H1 (cell line): ENCODE data around the gene APOL4. TPM values are rescaled to one million over a fixed set of nuclear protein-coding genes. Genes with fewer than 3 reads are reported as not detected.

ENCODE experiments used
- CTCF ChIA-PET: fragments of 300-600 bp; sonication (Branson Sonifier 250); formaldehyde crosslinking; loops from one replicate; lab custom pipeline; 2021; ENCODE audit not compliant: partially characterized antibody; lab: Charles Lee
- POLR2A ChIA-PET: fragments of 300-600 bp; sonication (Branson Sonifier 250); formaldehyde crosslinking; loops from one replicate; lab custom pipeline; 2021; ENCODE audit warnings: inconsistent platforms; ENCODE audit not compliant: partially characterized antibody; lab: Charles Lee
- DNase-seq, 2 experiments: peaks; one replicate each; pipeline versions ENCODE4 v3.0.0 to v3.0.0-alpha.2; 2010 to 2022; ENCODE audit warnings: low spot score in 2 of 2, low read depth in 1 of 2, mixed read lengths in 1 of 2
- FAIRE-seq: peaks from 2 replicates; lab custom pipeline; 2011; peaks lifted over from hg19 to GRCh38; lab: Jason Lieb, UNC
- H2AFZ ChIP-seq: 2 replicates; pipeline ENCODE4 v1.8.1; 2012; ENCODE audit warnings: low read length, inconsistent platforms
- H2AK5ac ChIP-seq: 2 replicates; pipeline ENCODE4 v1.6.1; 2013; ENCODE audit warnings: low read depth, low read length
- H2BK120ac ChIP-seq: replicated peaks from 2 replicates; pipeline ENCODE3; 2013; ENCODE audit warnings: low read depth, low read length, inconsistent platforms
- H2BK12ac ChIP-seq: 2 replicates; pipeline ENCODE4 v1.6.1; 2013; ENCODE audit warnings: low read depth, low read length
- H2BK15ac ChIP-seq: 2 replicates; pipeline ENCODE4 v1.6.1; 2013; ENCODE audit warnings: low read length
- H2BK20ac ChIP-seq: 2 replicates; pipeline ENCODE4 v1.6.1; 2013; ENCODE audit warnings: low read length
- H2BK5ac ChIP-seq: 2 replicates; pipeline ENCODE4 v1.6.1; 2013; ENCODE audit warnings: low read depth, low read length
- H3K14ac ChIP-seq: 2 replicates; pipeline ENCODE4 v1.6.1; 2013; ENCODE audit warnings: inconsistent platforms; ENCODE audit not compliant: insufficient read length
- H3K18ac ChIP-seq: 2 replicates; pipeline ENCODE4 v1.6.1; 2013; ENCODE audit warnings: low read length; ENCODE audit errors: extremely low read depth
- H3K23ac ChIP-seq: 2 replicates; pipeline ENCODE4 v1.6.1; 2013; ENCODE audit warnings: inconsistent platforms; ENCODE audit not compliant: insufficient read length
- H3K23me2 ChIP-seq: 2 replicates; pipeline ENCODE4 v1.6.1; 2013; ENCODE audit warnings: low read depth, low read length
- H3K27ac ChIP-seq: 2 replicates; pipeline ENCODE4 v1.6.1; 2011; ENCODE audit warnings: low read depth, low read length, inconsistent platforms
- H3K27me3 ChIP-seq, 4 experiments: replicated peaks in 1 of 4; 1 replicate in 1 of 4; 2 replicates in 3 of 4; pipeline versions ENCODE4 v1.6.1 to v1.8.1; 2011 to 2013; ENCODE audit warnings: low read length in 3 of 4, mild to moderate bottlenecking in 3 of 4, inconsistent platforms in 2 of 4, mixed read lengths in 2 of 4, moderate library complexity in 1 of 4; ENCODE audit not compliant: control insufficient read depth in 3 of 4, insufficient read depth in 3 of 4; ENCODE audit errors: extremely low read depth in 1 of 4
- H3K36me3 ChIP-seq, 4 experiments: 2 replicates each; pipeline versions ENCODE4 v1.6.1 to v1.8.1; 2011 to 2013; ENCODE audit warnings: mild to moderate bottlenecking in 4 of 4, low read length in 3 of 4, moderate library complexity in 2 of 4, control low read depth in 1 of 4, inconsistent platforms in 1 of 4; ENCODE audit not compliant: insufficient read depth in 4 of 4, control insufficient read depth in 2 of 4
- H3K4ac ChIP-seq: replicated peaks from 2 replicates; pipeline ENCODE3; 2013; ENCODE audit warnings: low read length, low read depth, mixed read lengths, inconsistent platforms; ENCODE audit not compliant: insufficient read length
- H3K4me1 ChIP-seq, 4 experiments: replicated peaks in 1 of 4; 1 replicate in 1 of 4; 2 replicates in 3 of 4; pipeline versions ENCODE4 v1.6.1 to v1.8.1; 2011 to 2013; ENCODE audit warnings: low read length in 3 of 4, inconsistent platforms in 2 of 4, mixed read lengths in 1 of 4; ENCODE audit not compliant: insufficient read depth in 4 of 4, control insufficient read depth in 3 of 4
- H3K4me2 ChIP-seq, 2 experiments: 2 replicates each; pipeline versions ENCODE4 v1.6.1 to v1.8.1; 2011 to 2013; ENCODE audit warnings: low read depth in 2 of 2, low read length in 2 of 2, control low read depth in 1 of 2, inconsistent platforms in 1 of 2, mild to moderate bottlenecking in 1 of 2; ENCODE audit not compliant: insufficient read depth in 1 of 2
- H3K4me3 ChIP-seq, 4 experiments: fragments of 200-600, 300-600 bp in 1 of 4; sonication (generic), shearing (Covaris generic), sonication (Bioruptor Twin) in 1 of 4; 2 replicates each; pipeline versions ENCODE4 v1.5.1 to v1.8.1; 2011 to 2016; ENCODE audit warnings: low read length in 4 of 4, low read depth in 3 of 4, control low read depth in 2 of 4, inconsistent platforms in 2 of 4, mild to moderate bottlenecking in 2 of 4, mixed read lengths in 1 of 4, moderate library complexity in 1 of 4; ENCODE audit not compliant: insufficient read depth in 2 of 4; ENCODE audit errors: extremely low read depth in 1 of 4
- H3K56ac ChIP-seq: replicated peaks from 2 replicates; pipeline ENCODE3; 2013; ENCODE audit warnings: low read depth, mild to moderate bottlenecking, mixed read lengths, low read length, inconsistent platforms; ENCODE audit not compliant: insufficient read length
- H3K79me1 ChIP-seq: 2 replicates; pipeline ENCODE4 v1.6.1; 2013; ENCODE audit warnings: low read depth, low read length, control low read depth
- H3K79me2 ChIP-seq, 2 experiments: 2 replicates each; pipeline versions ENCODE4 v1.6.1 to v1.8.1; 2012 to 2013; ENCODE audit warnings: low read length in 2 of 2, mild to moderate bottlenecking in 2 of 2, inconsistent platforms in 1 of 2; ENCODE audit not compliant: insufficient read depth in 2 of 2, control insufficient read depth in 1 of 2
- H3K9ac ChIP-seq, 4 experiments: replicated peaks in 1 of 4; 1 replicate in 1 of 4; 2 replicates in 3 of 4; pipeline versions ENCODE4 v1.6.1 to v1.8.1; 2011 to 2013; ENCODE audit warnings: low read depth in 3 of 4, low read length in 3 of 4, control low read depth in 2 of 4, mild to moderate bottlenecking in 2 of 4, moderate library complexity in 2 of 4, inconsistent platforms in 1 of 4; ENCODE audit errors: extremely low read depth in 1 of 4
- H3K9me3 ChIP-seq, 2 experiments: 2 replicates each; pipeline versions ENCODE4 v1.6.1 to v1.8.1; 2012 to 2013; ENCODE audit warnings: mild to moderate bottlenecking in 2 of 2, moderate library complexity in 2 of 2, control low read depth in 1 of 2, inconsistent platforms in 1 of 2, low read depth in 1 of 2, low read length in 1 of 2, mixed read lengths in 1 of 2; ENCODE audit not compliant: insufficient read depth in 2 of 2
- H4K20me1 ChIP-seq, 2 experiments: replicated peaks in 1 of 2; 2 replicates each; pipeline versions ENCODE3 to v1.8.1; 2011 to 2013; ENCODE audit warnings: inconsistent platforms in 2 of 2, low read length in 2 of 2, mild to moderate bottlenecking in 1 of 2; ENCODE audit not compliant: insufficient read depth in 2 of 2, control insufficient read depth in 1 of 2
- H4K5ac ChIP-seq: 2 replicates; pipeline ENCODE4 v1.6.1; 2013; ENCODE audit warnings: low read length, low read depth, mixed read lengths, inconsistent platforms; ENCODE audit not compliant: insufficient read length
- H4K8ac ChIP-seq: 2 replicates; pipeline ENCODE4 v1.8.0; 2013; ENCODE audit warnings: mild to moderate bottlenecking, moderate library complexity, low read length, inconsistent platforms; ENCODE audit not compliant: insufficient read depth; ENCODE audit errors: extremely low read depth
- H4K91ac ChIP-seq: replicated peaks from 2 replicates; pipeline ENCODE3; 2013; ENCODE audit warnings: low read length, mixed read lengths, inconsistent platforms; ENCODE audit not compliant: insufficient read length
- ASH2L ChIP-seq: fragments of 200-600, 300-600 bp; sonication (generic); IDR thresholded peaks from one replicate; pipeline ENCODE4 v1.7.1; 2017; ENCODE audit warnings: low read length
- CHD1 ChIP-seq: IDR thresholded peaks from 2 replicates; pipeline ENCODE4 v1.6.1; 2012; ENCODE audit warnings: low read depth, low read length, improper control_type of control experiment
- FOSL1 ChIP-seq: IDR thresholded peaks from 2 replicates; pipeline ENCODE4 v1.6.1; 2011; ENCODE audit warnings: mild to moderate bottlenecking, low read depth, low read length, moderate library complexity; ENCODE audit not compliant: insufficient read depth
- HDAC6 ChIP-seq: IDR thresholded peaks from one replicate; pipeline ENCODE4 v1.7.1; 2012; ENCODE audit warnings: low read depth, mild to moderate bottlenecking, inconsistent platforms, low read length, moderate library complexity
- MAFK ChIP-seq: IDR thresholded peaks from 2 replicates; pipeline ENCODE4 v1.6.1; 2012; ENCODE audit warnings: low read depth, mild to moderate bottlenecking, improper control_type of control experiment, low read length
- POLR2AphosphoS5 ChIP-seq: IDR thresholded peaks from 2 replicates; pipeline ENCODE4 v1.6.1; 2011; ENCODE audit warnings: low read depth, low read length
- TEAD4 ChIP-seq: IDR thresholded peaks from 2 replicates; pipeline ENCODE4 v1.6.1; 2012; ENCODE audit warnings: low read depth, low read length, inconsistent platforms, mixed read lengths
- USF2 ChIP-seq: IDR thresholded peaks from 2 replicates; pipeline ENCODE4 v1.6.1; 2011; ENCODE audit warnings: low read length, improper control_type of control experiment
- YY1 ChIP-seq: IDR thresholded peaks from 2 replicates; pipeline ENCODE4 v1.6.1; 2011; ENCODE audit warnings: low read depth, mild to moderate bottlenecking, low read length
- WGBS, 2 experiments: shearing (Covaris generic) in 1 of 2; methylation state at CpG; one replicate each; pipeline versions ENCODE4 v1.1.6 to v1.1.7; 2013 to 2015; ENCODE audit warnings: low lambda C conversion rate in 2 of 2, mixed read lengths in 2 of 2, inconsistent platforms in 1 of 2, low coverage in 1 of 2, missing lambda C conversion rate in 1 of 2; ENCODE audit not compliant: insufficient replicate concordance in 2 of 2, insufficient coverage in 1 of 2, insufficient read length in 1 of 2; ENCODE audit errors: extremely low coverage in 1 of 2, missing lambda C conversion rate in 1 of 2; 5-methylcytosine and 5-hydroxymethylcytosine counted together
- polyA plus RNA-seq, 7 experiments: library from polyadenylated mRNA; depleted of rRNA in 3 of 7; stranded (reverse) in 5 of 7; unstranded in 2 of 7; fragments of >200 nt in 5 of 7; fragments of 200-250 nt in 2 of 7; gene quantifications; 1 replicate in 5 of 7; 2 replicates in 1 of 7; 4 replicates in 1 of 7; pipeline versions ENCODE4 v1.2.1 to v1.2.3, GENCODE V29; 2011 to 2013; ENCODE audit warnings: missing spikeins in 2 of 7, mixed read lengths in 2 of 7
- total RNA-seq: library from RNA; stranded (reverse); fragmentation: NEBNext Ultra II Directional; extraction: Animal tissue kit (Norgen Biotek cat#: 25700); gene quantifications from 2 replicates; pipeline ENCODE4 v1.2.1, GENCODE V29; 2021
- TF ChIP-seq, protein P1 (sequence below): IDR thresholded peaks from 2 replicates; pipeline ENCODE4 v1.6.1; 2012; ENCODE audit warnings: inconsistent platforms

Gene APOL4
- total and polyA plus RNA-seq, 2 of the 8 experiments (the other 6 are each of a cell fraction or from before 2014, with no cell fraction given), result 0.02 TPM; not detected in 1

GRCh38 chr22:36156515-36157419 is 44.8 kb downstream of the APOL4 start:
- no peak for FAIRE-seq
- POLR2A ChIA-PET, result interaction anchor here (0.6 kb wide), 1 partner anchor 13 kb away, joined by 3 read pairs; no protein-coding TSS in a partner anchor

More at GRCh38 chr22:36156515-36157419, 44.8 kb downstream of the APOL4 start:
- H3K27ac ChIP-seq, result no peak overlapping the region
- H2BK20ac ChIP-seq, result peak overlapping the region; percentile 80; the same call in 1 of the 2 replicates
- peak overlapping the region; percentile 36 for H3K18ac ChIP-seq
- no peak overlapping the region for H3K56ac ChIP-seq
- H3K79me2 ChIP-seq, result no peaks in the 10 kb centered on the region
- peaks cover 0 to 7% of the 10 kb centered on the region in 2 experiments; a peak in 1 of 4 replicates for H3K9me3 ChIP-seq
- H2AFZ ChIP-seq, result peak overlapping the region; percentile 91
- no peaks in the 10 kb centered on the region for H3K27me3 ChIP-seq
- no peak overlapping the region; a peak in 1 of 8 replicates for H3K4me3 ChIP-seq
- peaks cover 0 to 10% (median 8%) of the 10 kb centered on the region in 4 experiments; a peak in 6 of 7 replicates for H3K4me1 ChIP-seq
- H3K9ac ChIP-seq, result no peak overlapping the region
- no peaks in the 10 kb centered on the region for H3K79me1 ChIP-seq
- H3K4ac ChIP-seq, result no peak overlapping the region
- peak overlapping the region; percentile 48; the same call in 1 of the 2 replicates for H2BK5ac ChIP-seq
- no peaks in the 10 kb centered on the region for H4K20me1 ChIP-seq
- peak overlapping the region; percentile 61 for H2BK15ac ChIP-seq
- H2AK5ac ChIP-seq, result 0 out of 2 replicates have a peak overlapping the region, but pooled peaks have one; percentile 15
- CTCF ChIA-PET, result interaction anchor here (0.7 to 3.3 kb wide), 4 partner anchors 12 to 91 kb away, joined by 3 to 23 read pairs (median 4); no protein-coding TSS in a partner anchor
- no peak overlapping the region for H3K14ac ChIP-seq
- H3K4me2 ChIP-seq, result peak overlapping the region; percentile 2 to 10; a peak in 2 of 4 replicates
- TF ChIP-seq YY1 (peak; percentile 34; the same call in 1 of the 2 replicates), CHD1 (no peak), FOSL1 (no peak), TEAD4 (peak; percentile 82), MAFK (no peak), USF2 (no peak), POLR2AphosphoS5 (no peak), ASH2L (peak; percentile 24), HDAC6 (no peak)
- TF ChIP-seq, protein P1, sequence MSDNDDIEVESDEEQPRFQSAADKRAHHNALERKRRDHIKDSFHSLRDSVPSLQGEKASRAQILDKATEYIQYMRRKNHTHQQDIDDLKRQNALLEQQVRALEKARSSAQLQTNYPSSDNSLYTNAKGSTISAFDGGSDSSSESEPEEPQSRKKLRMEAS, result peak; percentile 41; the same call in 1 of the 2 replicates
- H4K8ac ChIP-seq, result peak overlapping the region; percentile 45
- no peak for DNase-seq
- H3K23me2 ChIP-seq, result 0 out of 2 replicates have a peak, but pooled peaks cover 3% of the 10 kb centered on the region
- H3K23ac ChIP-seq, result no peak overlapping the region
- H3K36me3 ChIP-seq, result no peaks in the 10 kb centered on the region
- H2BK120ac ChIP-seq, result no peak overlapping the region
- 60% methylated on average over 15 of the region's 15 CpGs; no CpG with 5 or more reads in 1 of the 2 experiments for WGBS, 2 experiments
- no peak overlapping the region for H4K5ac ChIP-seq
- H2BK12ac ChIP-seq, result peak overlapping the region; percentile 44; the same call in 1 of the 2 replicates
- peak overlapping the region; percentile 92 for H4K91ac ChIP-seq
